K562 (cell line): ENCODE results near the gene AGAP3. TPM values are rescaled to one million over a fixed set of nuclear protein-coding genes. Genes with fewer than 3 reads are reported as not detected.
A peak's percentile ranks its signal among the peaks of the same experiment; 100 is the strongest.

ENCODE experiments used
- ATAC-seq: fragments of 200-7000 bp; cut with Tn5 transposase; 3 replicates; pipeline ENCODE4 v1.9.1; 2020; ENCODE audit warnings: moderate library complexity
- BruUV-seq: library from RNA; stranded (reverse); fragments of 400-500 nt; replicated peaks from 2 replicates; lab custom pipeline; 2021; lab: Mats Ljungman, UMichigan
- CTCF ChIA-PET: fragments of 300-600 bp; formaldehyde crosslinking; extraction: SDS; loops from one replicate; lab custom pipeline; 2021; ENCODE audit warnings: low intra/inter-chr PET ratio; lab: Yijun Ruan, JAX
- POLR2A ChIA-PET: fragments of 300-600, 350-650 bp; sonication (Branson Sonifier 250); formaldehyde crosslinking; extraction: SDS; loops from one replicate; lab custom pipeline; 2021; ENCODE audit warnings: antibody characterized with exemption, inconsistent platforms; lab: Yijun Ruan, JAX
- DNase-seq, 4 experiments: peaks; one replicate each; pipeline versions ENCODE4 v3.0.0 to v3.0.0-alpha.2; 2011 to 2018; ENCODE audit warnings: low spot score in 3 of 4, mixed read lengths in 3 of 4; ENCODE audit errors: extremely low read depth in 1 of 4
- FAIRE-seq: peaks from 2 replicates; lab custom pipeline; 2011; peaks lifted over from hg19 to GRCh38; lab: Jason Lieb, UNC
- H2AFZ ChIP-seq: 2 replicates; pipeline ENCODE4 v1.6.0; 2011; ENCODE audit warnings: low read depth, low read length, control low read depth, inconsistent platforms
- H3K27ac ChIP-seq: fragments of 200-600 bp; 3 replicates; pipeline ENCODE4 v1.8.0; 2011; ENCODE audit warnings: low read depth, mild to moderate bottlenecking, control low read depth, inconsistent platforms, low read length, moderate library complexity, mixed read lengths; ENCODE audit errors: extremely low read depth
- H3K27me3 ChIP-seq, 2 experiments: fragments of 300-600 bp in 1 of 2; 2 replicates in 1 of 2; 3 replicates in 1 of 2; pipeline versions ENCODE4 v1.6.0 to v1.8.0; 2011; ENCODE audit warnings: inconsistent platforms in 2 of 2, low read length in 2 of 2, mild to moderate bottlenecking in 1 of 2, mixed read lengths in 1 of 2, moderate library complexity in 1 of 2; ENCODE audit not compliant: control insufficient read depth in 2 of 2, insufficient read depth in 2 of 2
- H3K36me3 ChIP-seq: fragments of 300-600 bp; 3 replicates; pipeline ENCODE4 v1.8.0; 2011; ENCODE audit warnings: mild to moderate bottlenecking, low read length, inconsistent platforms; ENCODE audit not compliant: control insufficient read depth, insufficient read depth
- H3K4me1 ChIP-seq, 2 experiments: fragments of 200-600 bp in 1 of 2; replicated peaks in 1 of 2; 2 replicates in 1 of 2; 3 replicates in 1 of 2; pipeline versions ENCODE4 v1.5.1 to v1.8.0; 2011; ENCODE audit warnings: inconsistent platforms in 2 of 2, low read length in 2 of 2, mild to moderate bottlenecking in 1 of 2, mixed read lengths in 1 of 2, moderate library complexity in 1 of 2; ENCODE audit not compliant: control insufficient read depth in 2 of 2, insufficient read depth in 2 of 2
- H3K4me2 ChIP-seq: 2 replicates; pipeline ENCODE4 v1.6.1; 2011; ENCODE audit warnings: low read length, control low read depth, inconsistent platforms, mixed read lengths; ENCODE audit not compliant: insufficient read depth
- H3K4me3 ChIP-seq: fragments of 200-600 bp; sonication (generic), shearing (Covaris generic); 2 replicates; pipeline ENCODE4 v1.5.1; 2016; ENCODE audit warnings: control low read depth, inconsistent platforms
- H3K79me2 ChIP-seq: fragments of 200-600 bp; 3 replicates; pipeline ENCODE4 v1.8.0; 2011; ENCODE audit warnings: low read length, inconsistent platforms; ENCODE audit not compliant: control insufficient read depth, insufficient read depth
- H3K9ac ChIP-seq, 2 experiments: 2 replicates each; pipeline versions ENCODE4 v1.6.0 to v1.6.1; 2011; ENCODE audit warnings: low read depth in 2 of 2, low read length in 2 of 2, control low read depth in 1 of 2, inconsistent platforms in 1 of 2, mild to moderate bottlenecking in 1 of 2, mixed read lengths in 1 of 2; ENCODE audit not compliant: insufficient read depth in 1 of 2
- H3K9me1 ChIP-seq: one replicate; pipeline ENCODE4 v1.6.0; 2011; ENCODE audit warnings: inconsistent platforms, mild to moderate bottlenecking, low read length, moderate library complexity; ENCODE audit not compliant: control insufficient read depth, insufficient read depth
- H3K9me3 ChIP-seq: replicated peaks from 2 replicates; pipeline ENCODE4 v1.5.1; 2011; ENCODE audit warnings: low read depth, low read length, inconsistent platforms; ENCODE audit not compliant: control insufficient read depth, insufficient read depth
- H4K20me1 ChIP-seq: replicated peaks from 2 replicates; pipeline ENCODE4 v1.6.1; 2011; ENCODE audit warnings: low read length, inconsistent platforms, mixed read lengths; ENCODE audit not compliant: control insufficient read depth, insufficient read depth
- ELF1 ChIP-seq: fragments of 200-800 bp; sonication (Bioruptor generic); IDR thresholded peaks from 2 replicates; pipeline ENCODE4 v1.6.1; 2016; ENCODE audit warnings: missing genetic modification characterization, missing compliant biosample characterization
- OTX1 ChIP-seq: fragments of 450-650 bp; formaldehyde crosslinking; IDR thresholded peaks from 2 replicates; pipeline ENCODE4 v1.4.0; 2022; ENCODE audit warnings: mild to moderate bottlenecking
- POLR2G ChIP-seq: fragments of 200-400 bp; formaldehyde crosslinking; IDR thresholded peaks from 2 replicates; pipeline ENCODE4 v1.6.1; 2017; ENCODE audit warnings: low read depth, mild to moderate bottlenecking, antibody characterized with exemption, low read length, moderate library complexity
- WGBS: fragments of 100-300 bp; shearing (Covaris generic); methylation state at CpG from one replicate; pipeline ENCODE4 v1.1.6; 2016; ENCODE audit warnings: low coverage, mixed read lengths; ENCODE audit not compliant: insufficient coverage; ENCODE audit errors: missing lambda C conversion rate; 5-methylcytosine and 5-hydroxymethylcytosine counted together
- in situ Hi-C: fragments of 300-500 bp; cut with MboI; formaldehyde crosslinking; loops from 4 replicates; pipeline ENCODE4 v1.15.0; 2018; ENCODE audit warnings: inconsistent platforms, mixed read lengths
- intact Hi-C: fragments of 100-400 bp; cut with micrococcal nuclease; formaldehyde crosslinking; loops from 2 replicates; pipeline ENCODE4 v1.14.2; 2022
- polyA plus RNA-seq, 8 experiments: library from polyadenylated mRNA; depleted of rRNA in 4 of 8; stranded (reverse) in 5 of 8; unstranded in 3 of 8; fragments of >200 nt; fragmentation: Nextera tagmentation in 2 of 8; fragmentation: Illumina TruSeq in 1 of 8; extraction: Ambion mirVana in 2 of 8; extraction: Trizol in 1 of 8; gene quantifications; 2 replicates each; pipeline versions ENCODE4 v1.2.1 to v1.2.3, GENCODE V29; 2011 to 2014; ENCODE audit warnings: inconsistent platforms in 1 of 8, missing spikeins in 1 of 8
- total RNA-seq, 7 experiments: library from RNA; depleted of rRNA in 6 of 7; stranded (reverse); fragments of >200 nt in 6 of 7; fragmentation: Illumina TruSeq in 2 of 7; extraction: Trizol in 2 of 7; gene quantifications; 2 replicates each; pipeline versions ENCODE4 v1.2.1 to v1.2.3, GENCODE V29; 2011 to 2021; ENCODE audit warnings: low replicate concordance in 1 of 7
- TF ChIP-seq, protein P1 (sequence below): fragments of 450-650 bp; IDR thresholded peaks from 2 replicates; pipeline ENCODE4 v1.6.1; 2018; ENCODE audit not compliant: partially characterized antibody

Gene AGAP3
- total and polyA plus RNA-seq, 9 of the 15 experiments (the other 6 are each of a cell fraction or from before 2014, with no cell fraction given) = 3.4 to 208 (median 62.2) TPM

DNA sequence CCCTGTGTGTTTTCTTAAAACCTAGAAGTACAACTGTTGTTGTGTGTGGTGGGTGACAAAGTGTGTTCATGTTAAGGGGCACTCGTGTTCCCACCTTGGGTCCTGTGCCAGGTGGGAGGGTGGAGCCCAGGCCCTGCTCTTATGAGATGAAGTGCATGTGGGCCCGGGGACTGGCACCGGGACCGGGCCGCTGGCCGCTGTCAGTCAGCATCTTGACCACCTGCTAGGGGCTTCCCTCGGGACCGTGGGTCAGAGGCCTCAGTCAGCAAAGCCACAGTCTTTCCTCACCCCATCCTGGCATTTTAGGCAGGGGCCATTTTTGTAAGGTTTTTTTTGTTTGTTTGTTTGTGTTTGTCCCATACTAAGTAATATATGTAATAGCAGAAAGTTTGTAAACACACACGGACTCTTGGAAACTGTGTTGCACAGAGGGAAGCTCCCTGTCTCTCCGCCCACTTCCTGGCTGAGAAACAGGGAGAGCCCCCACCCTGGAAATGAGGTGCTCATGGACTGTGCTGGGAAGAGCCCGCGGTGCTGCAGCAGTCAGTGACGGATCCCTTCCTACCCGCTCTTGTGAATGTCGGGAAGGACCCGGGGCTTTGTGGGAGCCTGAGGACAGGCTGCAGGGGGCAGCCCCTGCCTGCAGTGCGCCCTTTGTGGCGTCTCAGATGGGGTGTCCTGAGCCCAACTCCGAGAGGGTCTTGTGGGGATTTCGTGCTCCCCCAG is 13.4 kb downstream of the AGAP3 start:
- peak overlapping the region in 1 of 2 experiments; percentile 79; a peak in 2 of 4 replicates for H3K9ac ChIP-seq
- no peaks in the 10 kb centered on the region for H3K9me3 ChIP-seq
- CTCF ChIA-PET = no interaction called here
- intact Hi-C loops (loop anchor here (10.0 kb wide), 1 partner anchor 315 kb away; no protein-coding TSS in a partner anchor), in situ Hi-C loops (no loop called here)
- no peak overlapping the region for H3K4me3 ChIP-seq
- no TSS peak for BruUV-seq
- peaks cover 0 to 33% of the 10 kb centered on the region in 2 experiments; a peak in 3 of 5 replicates for H3K4me1 ChIP-seq
- DNase-seq = peak in 1 of 4 experiments; percentile 38
- POLR2A ChIA-PET = no interaction called here
- no peak overlapping the region for H3K27ac ChIP-seq
- no peak for ATAC-seq
- no peak overlapping the region for H2AFZ ChIP-seq
- WGBS = 89% methylated on average over 20 of the region's 20 CpGs
- H3K27me3 ChIP-seq = no peaks in the 10 kb centered on the region
- H4K20me1 ChIP-seq = peaks cover 52% of the 10 kb centered on the region
- no peak overlapping the region for H3K4me2 ChIP-seq
- no peak for TF ChIP-seq OTX1 (CRISPR knock-in tag)
- TF ChIP-seq, protein P1, sequence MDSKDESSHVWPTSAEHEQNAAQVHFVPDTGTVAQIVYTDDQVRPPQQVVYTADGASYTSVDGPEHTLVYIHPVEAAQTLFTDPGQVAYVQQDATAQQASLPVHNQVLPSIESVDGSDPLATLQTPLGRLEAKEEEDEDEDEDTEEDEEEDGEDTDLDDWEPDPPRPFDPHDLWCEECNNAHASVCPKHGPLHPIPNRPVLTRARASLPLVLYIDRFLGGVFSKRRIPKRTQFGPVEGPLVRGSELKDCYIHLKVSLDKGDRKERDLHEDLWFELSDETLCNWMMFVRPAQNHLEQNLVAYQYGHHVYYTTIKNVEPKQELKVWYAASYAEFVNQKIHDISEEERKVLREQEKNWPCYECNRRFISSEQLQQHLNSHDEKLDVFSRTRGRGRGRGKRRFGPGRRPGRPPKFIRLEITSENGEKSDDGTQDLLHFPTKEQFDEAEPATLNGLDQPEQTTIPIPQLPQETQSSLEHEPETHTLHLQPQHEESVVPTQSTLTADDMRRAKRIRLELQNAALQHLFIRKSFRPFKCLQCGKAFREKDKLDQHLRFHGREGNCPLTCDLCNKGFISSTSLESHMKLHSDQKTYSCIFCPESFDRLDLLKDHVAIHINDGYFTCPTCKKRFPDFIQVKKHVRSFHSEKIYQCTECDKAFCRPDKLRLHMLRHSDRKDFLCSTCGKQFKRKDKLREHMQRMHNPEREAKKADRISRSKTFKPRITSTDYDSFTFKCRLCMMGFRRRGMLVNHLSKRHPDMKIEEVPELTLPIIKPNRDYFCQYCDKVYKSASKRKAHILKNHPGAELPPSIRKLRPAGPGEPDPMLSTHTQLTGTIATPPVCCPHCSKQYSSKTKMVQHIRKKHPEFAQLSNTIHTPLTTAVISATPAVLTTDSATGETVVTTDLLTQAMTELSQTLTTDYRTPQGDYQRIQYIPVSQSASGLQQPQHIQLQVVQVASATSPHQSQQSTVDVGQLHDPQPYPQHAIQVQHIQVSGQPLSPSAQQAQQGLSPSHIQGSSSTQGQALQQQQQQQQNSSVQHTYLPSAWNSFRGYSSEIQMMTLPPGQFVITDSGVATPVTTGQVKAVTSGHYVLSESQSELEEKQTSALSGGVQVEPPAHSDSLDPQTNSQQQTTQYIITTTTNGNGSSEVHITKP = peak; percentile 72
- no peak for TF ChIP-seq ELF1 (tag)
- TF ChIP-seq POLR2G = peak; percentile 51
- peaks cover 5% of the 10 kb centered on the region for H3K9me1 ChIP-seq
- H3K36me3 ChIP-seq = peaks cover 73% of the 10 kb centered on the region
- peaks cover 96% of the 10 kb centered on the region for H3K79me2 ChIP-seq
- no peak for FAIRE-seq
